Calu3 (cell line): ENCODE data around the gene RAB37. TPM values are rescaled to one million over a fixed set of nuclear protein-coding genes. Genes with fewer than 3 reads are reported as not detected.

Experiments used
- BruUV-seq: library from RNA; stranded (reverse); fragments of 400-500 nt; replicated peaks from 2 replicates; lab custom pipeline; 2021; lab: Mats Ljungman, UMichigan
- CTCF ChIA-PET: fragments of 300-600 bp; sonication (Branson Sonifier 250); formaldehyde crosslinking; loops from one replicate; lab custom pipeline; 2022; ENCODE audit warnings: antibody characterized with exemption; lab: Charles Lee
- DNase-seq: peaks from one replicate; pipeline ENCODE4 v3.0.0; 2022
- H3K27ac Mint-ChIP-seq: one replicate; pipeline ENCODE4 v1.8.0; 2022; ENCODE audit warnings: mixed read lengths; ENCODE audit not compliant: unreplicated experiment
- H3K27me3 Mint-ChIP-seq: one replicate; pipeline ENCODE4 v1.8.0; 2022; ENCODE audit warnings: mixed read lengths; ENCODE audit not compliant: unreplicated experiment
- H3K36me3 Mint-ChIP-seq: one replicate; pipeline ENCODE4 v1.8.0; 2022; ENCODE audit warnings: mild to moderate bottlenecking, moderate library complexity, mixed read lengths; ENCODE audit not compliant: insufficient read depth, unreplicated experiment
- H3K4me1 Mint-ChIP-seq: one replicate; pipeline ENCODE4 v1.8.0; 2022; ENCODE audit warnings: mild to moderate bottlenecking, low read depth, mixed read lengths; ENCODE audit not compliant: unreplicated experiment
- H3K4me3 Mint-ChIP-seq: one replicate; pipeline ENCODE4 v1.8.0; 2022; ENCODE audit warnings: mild to moderate bottlenecking, low read depth, moderate library complexity, mixed read lengths; ENCODE audit not compliant: unreplicated experiment
- H3K9me3 Mint-ChIP-seq: one replicate; pipeline ENCODE4 v1.8.0; 2022; ENCODE audit warnings: low read depth, mixed read lengths; ENCODE audit not compliant: unreplicated experiment
- CTCF ChIP-seq: fragments of 200-600 bp; IDR thresholded peaks from one replicate; pipeline ENCODE4 v1.8.0; 2022; ENCODE audit warnings: antibody characterized with exemption; ENCODE audit not compliant: unreplicated experiment
- intact Hi-C: fragments of 100-400 bp; cut with micrococcal nuclease; formaldehyde crosslinking; loops from one replicate; pipeline ENCODE4 v1.10.0; 2022; ENCODE audit not compliant: unreplicated experiment
- total RNA-seq: library from RNA; stranded (reverse); gene quantifications from 2 replicates; pipeline ENCODE4 v1.2.3, GENCODE V29; 2022

RAB37 gene
- total RNA-seq, 1 experiment from 2014 or later = 0.21 TPM

GRCh38 chr17:74748529-74749278, 11.6 kb downstream of the RAB37 start, which contains the start of gene NHERF1:
TSS of gene NHERF1 (plus strand) at chr17:74748628. CDS start at chr17:74748847, 219 bp downstream.
- H3K4me3 Mint-ChIP-seq = peak within 1 kb of the TSS; percentile 97
- CTCF ChIA-PET = interaction anchor here (0.6 to 2.7 kb wide), 6 partner anchors 11 to 41 kb away, joined by 3 to 28 read pairs (median 4); partner anchors contain the start of gene NAT9
- intact Hi-C loops = loop anchor here (5.0 kb wide), 1 partner anchor 34 kb away; no protein-coding TSS in a partner anchor
- H3K36me3 Mint-ChIP-seq = peaks cover 55% of the 10 kb centered on the region
- peak within 1 kb of the TSS; percentile 83 for H3K27ac Mint-ChIP-seq
- no peak for TF ChIP-seq CTCF
- peaks cover 8% of the 10 kb centered on the region for H3K27me3 Mint-ChIP-seq
- BruUV-seq = TSS peak; percentile 69
- H3K4me1 Mint-ChIP-seq = peaks cover 39% of the 10 kb centered on the region
- DNase-seq = peak; percentile 98
- no peaks in the 10 kb centered on the region for H3K9me3 Mint-ChIP-seq

- Mint-ChIP-seq H3K4me3 (peak overlapping the region; percentile 97), H3K9me3 (no peaks in the 10 kb centered on the region), H3K27ac (peak overlapping the region; percentile 83), H3K27me3 (peaks cover under 1% of the 10 kb centered on the region), H3K4me1 (peaks cover 31% of the 10 kb centered on the region), H3K36me3 (peaks cover 51% of the 10 kb centered on the region)
- intact Hi-C loops = loop anchor here (5.0 kb wide), 1 partner anchor 33 kb away; no protein-coding TSS in a partner anchor
- TF ChIP-seq CTCF = no peak
- CTCF ChIA-PET = interaction anchor here (0.6 to 2.7 kb wide), 8 partner anchors 11 to 47 kb away, joined by 3 to 28 read pairs (median 4); partner anchors contain the start of gene NAT9
- BruUV-seq = no TSS peak
- peak; percentile 32 for DNase-seq
Measured at GRCh38 chr17:74749279-74750038, 12.4 kb downstream of the RAB37 start.

GRCh38 chr17:74750039-74750326, 12.9 kb downstream of the RAB37 start:
- CTCF ChIA-PET = interaction anchor here (0.7 to 2.7 kb wide), 8 partner anchors 10 to 123 kb away, joined by 3 to 28 read pairs (median 4); partner anchors contain the start of genes FDXR and NAT9
- intact Hi-C loops = no loop called here
- TF ChIP-seq CTCF = no peak
- peak overlapping the region; percentile 97 for H3K4me3 Mint-ChIP-seq
- DNase-seq = no peak
- H3K36me3 Mint-ChIP-seq = peaks cover 55% of the 10 kb centered on the region
- no TSS peak for BruUV-seq
- no peaks in the 10 kb centered on the region for H3K27me3 Mint-ChIP-seq
- H3K4me1 Mint-ChIP-seq = peaks cover 26% of the 10 kb centered on the region
- H3K27ac Mint-ChIP-seq = peak overlapping the region; percentile 83
- H3K9me3 Mint-ChIP-seq = no peaks in the 10 kb centered on the region

GRCh38 chr17:74750327-74751069, 13.4 kb downstream of the RAB37 start:
- no TSS peak for BruUV-seq
- Mint-ChIP-seq H3K4me1 (peaks cover 26% of the 10 kb centered on the region), H3K4me3 (peak overlapping the region; percentile 97), H3K27me3 (no peaks in the 10 kb centered on the region), H3K36me3 (peaks cover 57% of the 10 kb centered on the region), H3K27ac (peak overlapping the region; percentile 83), H3K9me3 (no peaks in the 10 kb centered on the region)
- no peak for TF ChIP-seq CTCF
- CTCF ChIA-PET = interaction anchor here (0.5 to 2.7 kb wide), 10 partner anchors 10 to 1589 kb away, joined by 3 to 28 read pairs (median 4); partner anchors contain the start of genes FDXR and NAT9
- intact Hi-C loops = no loop called here
- peak; percentile 86 for DNase-seq
